ENCODE results near the gene MOGAT3.

MOGAT3 gene

GRCh38 chr7:101170617-101171441, 30.0 kb downstream of the MOGAT3 start:
- no CpG with 5 or more reads among the region's 17 CpGs for whole genome bisulfite sequencing, 2 donors (ENCODE audit: extremely low coverage in 2 of 2, insufficient read length in 2 of 2, insufficient replicate concordance in 1 of 2)

GRCh38 chr7:101169838-101170551, 30.8 kb downstream of the MOGAT3 start:
- Histone ChIP-seq H3K36me3 (replicated peaks in 1 of 2; ENCODE audit: control insufficient read depth in 2 of 2, insufficient read depth in 2 of 2, low read length in 2 of 2) (no peaks in the 10 kb centered on the region), H2BK15ac (ENCODE audit: low read length) (no peak overlapping the region), H2BK5ac (ENCODE audit: low read length) (no peak overlapping the region), H3K27me3 (ENCODE audit: control insufficient read depth in 3 of 3, insufficient read depth in 3 of 3, low read depth in 1 of 3, low read length in 3 of 3) (peaks cover 65 to 95% (median 66%) of the 10 kb centered on the region in 3 experiments), H3K4me3 (ENCODE audit: low read length in 2 of 2) (no peak overlapping the region), H3K9ac (ENCODE audit: low read depth, low read length, poor library complexity) (no peak overlapping the region), H2AK5ac (ENCODE audit: low read depth, low read length) (no peak overlapping the region), H3K14ac (ENCODE audit: low read length) (no peak overlapping the region), H4K8ac (ENCODE audit: low read depth, low read length) (no peak overlapping the region), H4K91ac (ENCODE audit: low read depth, low read length, poor library complexity) (no peak overlapping the region), H3K4me1 (ENCODE audit: control insufficient read depth in 2 of 2, insufficient read depth in 1 of 2, low read depth in 1 of 2, low read length in 2 of 2) (peaks cover 55 to 69% of the 10 kb centered on the region in 2 donors), H3K27ac (replicated peaks; ENCODE audit: low read length) (no peak overlapping the region), H2BK12ac (ENCODE audit: low read length) (peak overlapping the region; percentile 50), H3K23ac (ENCODE audit: low read depth, low read length, poor library complexity) (peak overlapping the region; percentile 3), H3K4me2 (ENCODE audit: insufficient read depth, low read length, poor library complexity, severe bottlenecking) (peak overlapping the region; percentile 32), H2BK120ac (ENCODE audit: low read depth, low read length) (no peak overlapping the region), H3K79me1 (ENCODE audit: low read depth, low read length) (no peaks in the 10 kb centered on the region), H3K9me3 (replicated peaks in 1 of 2; ENCODE audit: control insufficient read depth in 2 of 2, insufficient read depth in 1 of 2, low read depth in 1 of 2, low read length in 2 of 2) (peaks cover 0 to 3% of the 10 kb centered on the region in 2 donors), H3K18ac (ENCODE audit: low read length) (peak overlapping the region; percentile 81), H2AFZ (ENCODE audit: low read length) (peak overlapping the region; percentile 13), H3K4ac (ENCODE audit: low read length) (peak overlapping the region; percentile 31)
- WGBS, 2 donors (ENCODE audit: extremely low coverage in 2 of 2, insufficient read length in 2 of 2, insufficient replicate concordance in 1 of 2): no CpG with 5 or more reads among the region's 33 CpGs
- no peak for DNase-seq (ENCODE audit: low spot score)

More at GRCh38 chr7:101170617-101171441, 30.0 kb downstream of the MOGAT3 start:
- H3K14ac ChIP-seq (ENCODE audit: low read length): no peak overlapping the region
- no peak overlapping the region for H2BK15ac ChIP-seq (ENCODE audit: low read length)
- peaks cover 0 to 3% of the 10 kb centered on the region in 2 donors for H3K9me3 ChIP-seq (replicated peaks in 1 of 2; ENCODE audit: control insufficient read depth in 2 of 2, insufficient read depth in 1 of 2, low read depth in 1 of 2, low read length in 2 of 2)
- H2AK5ac ChIP-seq (ENCODE audit: low read depth, low read length): no peak overlapping the region
- H3K27ac ChIP-seq (replicated peaks; ENCODE audit: low read length): no peak overlapping the region
- H3K18ac ChIP-seq (ENCODE audit: low read length): peak overlapping the region; percentile 2
- H3K79me1 ChIP-seq (ENCODE audit: low read depth, low read length): no peaks in the 10 kb centered on the region
- peaks cover 63 to 97% (median 74%) of the 10 kb centered on the region in 3 experiments for H3K27me3 ChIP-seq (ENCODE audit: control insufficient read depth in 3 of 3, insufficient read depth in 3 of 3, low read depth in 1 of 3, low read length in 3 of 3)
- H2BK120ac ChIP-seq (ENCODE audit: low read depth, low read length): no peak overlapping the region
- H3K9ac ChIP-seq (ENCODE audit: low read depth, low read length, poor library complexity): no peak overlapping the region
- no peak overlapping the region for H2AFZ ChIP-seq (ENCODE audit: low read length)
- no peak overlapping the region for H4K8ac ChIP-seq (ENCODE audit: low read depth, low read length)
- no peak overlapping the region for H4K91ac ChIP-seq (ENCODE audit: low read depth, low read length, poor library complexity)
- no peak overlapping the region for H3K4me2 ChIP-seq (ENCODE audit: insufficient read depth, low read length, poor library complexity, severe bottlenecking)
- H3K4ac ChIP-seq (ENCODE audit: low read length): no peak overlapping the region
- H2BK5ac ChIP-seq (ENCODE audit: low read length): no peak overlapping the region
- no peak overlapping the region for H3K4me3 ChIP-seq (ENCODE audit: low read length in 2 of 2)
- peak overlapping the region; percentile 9 for H3K23ac ChIP-seq (ENCODE audit: low read depth, low read length, poor library complexity)
- H3K36me3 ChIP-seq (replicated peaks in 1 of 2; ENCODE audit: control insufficient read depth in 2 of 2, insufficient read depth in 2 of 2, low read length in 2 of 2): no peaks in the 10 kb centered on the region
- peaks cover 53 to 66% of the 10 kb centered on the region in 2 donors for H3K4me1 ChIP-seq (ENCODE audit: control insufficient read depth in 2 of 2, insufficient read depth in 1 of 2, low read depth in 1 of 2, low read length in 2 of 2)
- no peak for DNase-seq (ENCODE audit: low spot score)
- no peak overlapping the region for H2BK12ac ChIP-seq (ENCODE audit: low read length)

GRCh38 chr7:101169110-101169837, 31.6 kb downstream of the MOGAT3 start:
- peak overlapping the region; percentile 32 for H3K4me2 ChIP-seq (ENCODE audit: insufficient read depth, low read length, poor library complexity, severe bottlenecking)
- peak overlapping the region; percentile 50 for H2BK12ac ChIP-seq (ENCODE audit: low read length)
- H3K4me1 ChIP-seq (ENCODE audit: control insufficient read depth in 2 of 2, insufficient read depth in 1 of 2, low read depth in 1 of 2, low read length in 2 of 2): peaks cover 56 to 75% of the 10 kb centered on the region in 2 donors
- no peak overlapping the region for H3K4ac ChIP-seq (ENCODE audit: low read length)
- peak overlapping the region; percentile 44 for H3K18ac ChIP-seq (ENCODE audit: low read length)
- no CpG with 5 or more reads among the region's 18 CpGs for WGBS, 2 donors (ENCODE audit: extremely low coverage in 2 of 2, insufficient read length in 2 of 2, insufficient replicate concordance in 1 of 2)
- H2AK5ac ChIP-seq (ENCODE audit: low read depth, low read length): peak overlapping the region; percentile 82
- H3K9ac ChIP-seq (ENCODE audit: low read depth, low read length, poor library complexity): no peak overlapping the region
- DNase-seq (ENCODE audit: low spot score): no peak
- H2BK5ac ChIP-seq (ENCODE audit: low read length): no peak overlapping the region
- H3K79me1 ChIP-seq (ENCODE audit: low read depth, low read length): no peaks in the 10 kb centered on the region
- H3K36me3 ChIP-seq (replicated peaks in 1 of 2; ENCODE audit: control insufficient read depth in 2 of 2, insufficient read depth in 2 of 2, low read length in 2 of 2): no peaks in the 10 kb centered on the region
- H3K4me3 ChIP-seq (ENCODE audit: low read length in 2 of 2): no peak overlapping the region
- H4K8ac ChIP-seq (ENCODE audit: low read depth, low read length): no peak overlapping the region
- H2BK120ac ChIP-seq (ENCODE audit: low read depth, low read length): no peak overlapping the region
- H4K91ac ChIP-seq (ENCODE audit: low read depth, low read length, poor library complexity): no peak overlapping the region
- H3K14ac ChIP-seq (ENCODE audit: low read length): peak overlapping the region; percentile 32
- peaks cover 0 to 3% of the 10 kb centered on the region in 2 donors for H3K9me3 ChIP-seq (replicated peaks in 1 of 2; ENCODE audit: control insufficient read depth in 2 of 2, insufficient read depth in 1 of 2, low read depth in 1 of 2, low read length in 2 of 2)
- peak overlapping the region; percentile 44 for H2BK15ac ChIP-seq (ENCODE audit: low read length)
- H2AFZ ChIP-seq (ENCODE audit: low read length): peak overlapping the region; percentile 13
- peak overlapping the region; percentile 3 for H3K23ac ChIP-seq (ENCODE audit: low read depth, low read length, poor library complexity)
- peaks cover 60 to 96% (median 67%) of the 10 kb centered on the region in 3 experiments for H3K27me3 ChIP-seq (ENCODE audit: control insufficient read depth in 3 of 3, insufficient read depth in 3 of 3, low read depth in 1 of 3, low read length in 3 of 3)
- no peak overlapping the region for H3K27ac ChIP-seq (replicated peaks; ENCODE audit: low read length)

All from neuronal stem cell (in vitro differentiated cells).